C4-2B (cell line): ENCODE data around the gene RBM10.

Source experiments
- H3K27ac ChIP-seq: fragments of 450-650 bp; 2 replicates; pipeline ENCODE4 v1.5.1; 2017
- CTCF ChIP-seq: fragments of 450-650 bp; conservative IDR thresholded peaks from 2 replicates; pipeline ENCODE4 v1.5.1; 2017; ENCODE audit warnings: mild to moderate bottlenecking
- ZFX ChIP-seq: fragments of 450-650 bp; IDR thresholded peaks from 2 replicates; pipeline ENCODE4 v1.6.1; 2017

Gene RBM10

GRCh38 chrX:47224896-47225290, 79.9 kb downstream of the RBM10 start:
- no peak for TF ChIP-seq ZFX
- no peak for TF ChIP-seq CTCF
- no peak overlapping the region for H3K27ac ChIP-seq

GRCh38 chrX:47226071-47226470, 81.0 kb downstream of the RBM10 start:
- H3K27ac ChIP-seq: no peak overlapping the region
- no peak for TF ChIP-seq CTCF
- TF ChIP-seq ZFX: no peak

GRCh38 chrX:47226531-47227333, 81.7 kb downstream of the RBM10 start:
- H3K27ac ChIP-seq: no peak overlapping the region

GRCh38 chrX:47227334-47227583, 82.2 kb downstream of the RBM10 start:
- no peak overlapping the region for H3K27ac ChIP-seq
- TF ChIP-seq ZFX: no peak
- no peak for TF ChIP-seq CTCF

More at GRCh38 chrX:47226531-47227333, 81.7 kb downstream of the RBM10 start:
- TF ChIP-seq ZFX: no peak
- no peak for TF ChIP-seq CTCF

- TF ChIP-seq ZFX: no peak
- no peak for TF ChIP-seq CTCF
- no peak overlapping the region for H3K27ac ChIP-seq
Observed at GRCh38 chrX:47228550-47229270, 83.7 kb downstream of the RBM10 start.

- no peak overlapping the region for H3K27ac ChIP-seq
- no peak for TF ChIP-seq CTCF
- TF ChIP-seq ZFX: no peak
Observed at GRCh38 chrX:47229427-47229826, 84.4 kb downstream of the RBM10 start.

- no peak for TF ChIP-seq CTCF
- TF ChIP-seq ZFX: no peak
- no peak overlapping the region for H3K27ac ChIP-seq
Observed at GRCh38 chrX:47230136-47230868, 85.3 kb downstream of the RBM10 start.
